Hepatic stellate cell (primary cell): ENCODE results near the gene BHLHE40.

Experiments
- DNase-seq: peaks from one replicate; pipeline ENCODE4 v3.0.0; 2011; ENCODE audit warnings: low spot score

BHLHE40 gene

GRCh38 chr3:4979428-4980228 lies at the start of gene BHLHE40:
Gene BHLHE40 (plus strand): TSS chr3:4979437. CDS start chr3:4979719, 282 bp downstream.
- no peak for DNase-seq

- no peak for DNase-seq
These were observed 48.7 kb upstream of the BHLHE40 start for GRCh38 chr3:4930501-4930900.

- DNase-seq = no peak
These were observed 45.2 kb upstream of the BHLHE40 start for GRCh38 chr3:4934050-4934449.

GRCh38 chr3:4935347-4935746 lies 43.9 kb upstream of the BHLHE40 start:
- DNase-seq = no peak

GRCh38 chr3:4936982-4937614 lies 42.1 kb upstream of the BHLHE40 start:
- no peak for DNase-seq

- DNase-seq = no peak
These were observed 40.8 kb upstream of the BHLHE40 start for GRCh38 chr3:4938281-4938982.

- DNase-seq = peak; percentile 20
These were observed 40.0 kb upstream of the BHLHE40 start for GRCh38 chr3:4939276-4939675.

GRCh38 chr3:4940985-4941384 lies 38.3 kb upstream of the BHLHE40 start:
- DNase-seq = no peak

- DNase-seq = no peak
These were observed 35.7 kb upstream of the BHLHE40 start for GRCh38 chr3:4943549-4943948.

GRCh38 chr3:4945324-4945723 lies 33.9 kb upstream of the BHLHE40 start:
- no peak for DNase-seq

- DNase-seq = no peak
These were observed 32.2 kb upstream of the BHLHE40 start for GRCh38 chr3:4947028-4947427.

- no peak for DNase-seq
These were observed 30.8 kb upstream of the BHLHE40 start for GRCh38 chr3:4948395-4948794.

GRCh38 chr3:4949004-4949403 lies 30.2 kb upstream of the BHLHE40 start:
- DNase-seq = no peak

GRCh38 chr3:4949659-4950058 lies 29.6 kb upstream of the BHLHE40 start:
- DNase-seq = no peak

GRCh38 chr3:4950351-4950784 lies 28.9 kb upstream of the BHLHE40 start:
- no peak for DNase-seq

- DNase-seq = no peak
These were observed 28.3 kb upstream of the BHLHE40 start for GRCh38 chr3:4950948-4951347.

GRCh38 chr3:4953119-4953518 lies 26.1 kb upstream of the BHLHE40 start:
- no peak for DNase-seq

GRCh38 chr3:4954256-4955000 lies 24.8 kb upstream of the BHLHE40 start:
- no peak for DNase-seq

GRCh38 chr3:4956099-4956498 lies 23.1 kb upstream of the BHLHE40 start:
- no peak for DNase-seq

- DNase-seq = no peak
These were observed 22.5 kb upstream of the BHLHE40 start for GRCh38 chr3:4956738-4957137.

GRCh38 chr3:4957978-4958377 lies 21.3 kb upstream of the BHLHE40 start:
- no peak for DNase-seq

- DNase-seq = no peak
These were observed 20.1 kb upstream of the BHLHE40 start for GRCh38 chr3:4959180-4959579.
